DMS79 (cell line): ENCODE results near the gene PRRT1.
"Not testable (repeated sequence)": the region's sequence is repeated elsewhere in the genome, so short reads cannot be mapped to it uniquely, and the experiment has no call there.

Source experiments
- DNase-seq: peaks from one replicate; lab custom pipeline; 2025; lab: John Stamatoyannopoulos, UW

PRRT1 gene

GRCh38 chr6:32151863-32152768 lies at the start of gene PRRT1:
Gene PRRT1 (minus strand): TSS chr6:32151939. CDS start chr6:32151827, 112 bp downstream.
- DNase-seq = no peak

- DNase-seq = no peak
Observed at GRCh38 chr6:32200711-32201475, 49.2 kb upstream of the PRRT1 start.

GRCh38 chr6:32198866-32199265 lies 47.1 kb upstream of the PRRT1 start:
- no peak for DNase-seq

GRCh38 chr6:32198345-32198696 lies 46.6 kb upstream of the PRRT1 start:
- DNase-seq = no peak

GRCh38 chr6:32196682-32197616 lies 45.2 kb upstream of the PRRT1 start:
- no peak for DNase-seq

- DNase-seq = peak; percentile 83
Observed at GRCh38 chr6:32195902-32196681, 44.4 kb upstream of the PRRT1 start.

GRCh38 chr6:32195652-32195901 lies 43.8 kb upstream of the PRRT1 start:
- peak; percentile 99 for DNase-seq

GRCh38 chr6:32194825-32195651 lies 43.3 kb upstream of the PRRT1 start:
- DNase-seq = no peak

GRCh38 chr6:32194388-32194787 lies 42.6 kb upstream of the PRRT1 start:
- no peak for DNase-seq

GRCh38 chr6:32193096-32193495 lies 41.4 kb upstream of the PRRT1 start:
- not testable (repeated sequence) for DNase-seq

GRCh38 chr6:32192608-32193039 lies 40.9 kb upstream of the PRRT1 start, which contains the start of gene GPSM3:
Gene GPSM3 (minus strand): TSS chr6:32192643. CDS start chr6:32192513, 130 bp downstream.
- no peak for DNase-seq

- DNase-seq = no peak
Observed at GRCh38 chr6:32191696-32192607, 40.2 kb upstream of the PRRT1 start.

- no peak for DNase-seq
Observed at GRCh38 chr6:32190911-32191677, 39.4 kb upstream of the PRRT1 start.

- DNase-seq = peak; percentile 59
Observed at GRCh38 chr6:32190054-32190851, 38.5 kb upstream of the PRRT1 start, which contains the start of gene PBX2. Gene PBX2 (minus strand): TSS chr6:32190202. CDS start chr6:32189915, 287 bp downstream.

GRCh38 chr6:32189742-32190053 lies 38.0 kb upstream of the PRRT1 start:
- no peak for DNase-seq

- DNase-seq = no peak
Observed at GRCh38 chr6:32189069-32189741, 37.5 kb upstream of the PRRT1 start.

- no peak for DNase-seq
Observed at GRCh38 chr6:32188381-32189068, 36.8 kb upstream of the PRRT1 start.
